Activated naive CD4-positive, alpha-beta T cell (primary cell): ENCODE results near the gene ATP6V1F.
A peak's percentile ranks its signal among the peaks of the same experiment; 100 is the strongest.

Experiments
- DNase-seq, 4 experiments: peaks; one replicate each; lab custom pipeline; 2025; lab: John Stamatoyannopoulos, UW

Gene ATP6V1F

DNA sequence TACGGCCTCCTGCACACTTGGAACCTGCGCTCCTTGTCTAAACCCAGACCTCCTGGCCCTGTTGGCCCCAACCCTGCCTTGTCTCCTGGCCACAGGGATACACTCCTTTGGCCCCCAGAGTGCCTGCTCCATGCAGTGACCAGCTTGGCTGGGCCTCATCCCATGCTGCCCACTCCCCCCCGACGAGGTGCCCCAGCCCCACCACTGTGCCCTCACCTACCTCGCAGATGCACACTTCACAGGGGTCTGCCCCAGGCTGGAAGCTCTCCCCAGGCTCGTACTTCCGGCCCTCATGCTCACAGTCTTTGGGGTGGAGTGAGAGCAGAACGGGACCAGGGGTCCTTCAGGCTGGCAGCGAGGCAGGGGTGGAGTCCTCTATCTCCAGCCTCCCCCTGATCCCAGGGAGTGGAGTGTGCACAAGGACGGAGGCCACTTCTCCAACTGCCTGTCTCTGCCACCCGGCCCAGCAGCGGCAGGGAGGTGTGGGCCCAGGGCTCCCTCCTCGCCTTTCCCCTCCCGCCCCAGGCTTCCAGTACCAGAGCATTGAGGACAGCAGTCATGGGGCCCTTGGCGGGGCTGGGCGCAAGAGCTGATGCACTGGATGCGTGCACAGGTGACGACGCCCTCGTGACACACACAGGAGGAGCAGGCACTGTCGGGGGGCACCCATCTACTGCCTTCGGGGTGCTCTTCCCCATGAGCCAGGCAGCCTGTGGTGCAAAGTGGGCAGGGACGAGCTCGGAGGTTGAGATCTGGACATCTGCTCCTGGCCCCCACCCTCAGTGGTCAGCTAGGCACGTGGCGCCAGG, 22.1 kb downstream of the ATP6V1F start:
- DNase-seq, result no peak

DNA sequence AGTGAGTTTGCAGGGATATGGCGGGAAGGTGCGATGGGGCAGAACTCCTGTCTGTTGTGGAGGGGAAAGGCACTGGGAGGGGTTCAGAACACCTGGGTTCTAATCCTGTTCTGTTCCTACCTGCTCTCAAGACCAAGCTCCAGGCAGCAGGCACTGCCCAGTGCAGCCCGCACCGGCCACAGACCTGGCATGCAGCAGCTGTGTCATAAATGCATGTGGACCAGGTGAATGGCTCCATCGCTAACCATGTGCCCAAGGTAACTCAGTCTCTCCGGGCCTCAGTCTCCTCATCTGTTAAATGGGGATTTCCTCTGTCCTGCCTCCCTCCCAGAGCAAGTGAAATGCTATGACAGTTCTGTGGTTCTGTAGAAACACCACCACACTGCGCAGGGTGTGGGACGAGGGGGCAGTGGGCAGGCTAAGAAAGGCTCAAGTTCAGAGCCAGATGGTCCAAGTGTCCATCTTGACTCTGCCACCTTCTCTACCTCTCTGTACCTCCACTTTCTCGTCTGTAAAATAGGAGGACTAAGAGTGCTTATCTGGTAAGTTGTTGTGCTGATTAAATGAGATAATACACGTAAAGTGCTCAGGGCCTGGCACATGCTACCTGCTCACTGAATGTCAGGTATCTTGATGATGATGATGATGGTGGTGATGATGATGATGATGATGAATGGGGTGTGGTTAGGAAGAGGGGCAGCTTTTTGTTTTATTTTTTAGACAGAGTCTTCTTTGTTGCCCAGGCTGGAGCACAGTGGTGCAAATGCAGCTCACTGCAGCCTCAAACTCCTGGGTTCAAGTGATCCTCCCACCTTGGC, 22.9 kb downstream of the ATP6V1F start:
- DNase-seq, result no peak

DNA sequence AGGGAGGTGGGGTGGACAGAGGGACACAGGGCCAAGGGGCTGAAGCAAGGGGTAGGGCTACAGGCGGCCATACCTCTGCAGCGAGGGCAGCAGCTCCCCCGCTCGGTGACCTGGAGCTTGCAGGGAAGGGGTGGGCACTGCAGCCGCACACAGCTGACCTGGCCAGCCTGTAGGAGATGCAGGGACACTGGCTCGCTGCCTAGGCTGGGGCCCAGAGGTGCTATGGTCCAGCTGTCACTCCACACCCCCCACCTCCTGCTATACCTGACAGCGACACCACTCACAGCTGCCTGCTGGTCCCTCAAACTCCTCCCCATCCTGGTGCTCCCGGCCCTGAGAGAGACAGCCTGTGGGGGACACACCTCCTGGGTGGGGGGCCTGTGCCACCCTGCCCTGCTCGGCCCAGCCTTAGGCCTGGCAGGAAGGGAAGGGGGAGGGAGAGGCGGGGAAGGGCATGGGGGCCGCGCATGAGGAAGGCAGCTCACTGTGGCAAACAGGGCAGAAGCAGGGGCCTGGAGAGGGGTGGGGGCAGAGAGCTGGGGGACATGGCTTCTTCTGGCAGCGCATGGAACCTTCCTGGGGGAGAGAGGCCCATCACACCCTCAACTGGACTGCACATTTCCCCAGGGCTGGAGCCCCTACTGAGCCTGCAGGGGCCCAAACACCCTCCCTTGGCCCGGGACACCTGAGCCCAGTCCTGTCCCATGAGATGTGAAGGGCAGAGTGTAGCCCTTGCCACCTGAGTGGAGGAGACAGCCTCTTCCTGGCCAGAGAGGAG, 23.9 kb downstream of the ATP6V1F start:
- DNase-seq, result no peak

DNA sequence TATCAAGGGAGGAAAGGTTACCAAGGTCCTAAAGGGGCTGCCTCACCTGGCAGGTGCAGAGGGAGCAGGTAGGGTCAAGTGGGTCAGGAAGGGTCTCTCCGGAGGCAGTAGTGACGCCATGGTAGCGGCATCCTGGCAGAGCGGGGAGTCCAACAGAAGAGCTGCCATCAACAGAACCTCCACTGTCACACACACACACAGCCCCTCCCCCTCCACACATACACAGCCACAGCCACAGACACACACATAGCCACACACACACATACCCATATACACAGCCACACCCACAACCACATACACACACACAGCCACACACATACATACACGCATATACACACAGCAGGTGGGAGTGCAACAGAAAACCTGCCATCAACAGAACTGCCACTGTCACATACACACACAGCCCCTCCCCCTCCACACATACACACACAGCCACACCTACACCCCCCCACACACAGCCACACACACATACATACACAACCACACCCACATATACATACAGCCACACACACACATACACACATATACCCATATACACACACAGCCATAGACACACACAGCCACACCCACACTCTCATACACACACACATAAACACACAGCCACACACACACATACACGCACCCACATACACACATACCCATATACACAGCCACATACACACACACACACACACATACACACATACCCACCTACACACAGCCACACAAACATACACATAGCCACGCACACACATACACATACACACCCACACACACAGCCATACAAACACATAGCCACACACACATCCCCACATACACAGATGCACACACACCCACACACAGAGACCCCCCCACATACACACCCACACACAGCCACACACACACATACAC, 24.7 kb downstream of the ATP6V1F start:
- no peak for DNase-seq

DNA sequence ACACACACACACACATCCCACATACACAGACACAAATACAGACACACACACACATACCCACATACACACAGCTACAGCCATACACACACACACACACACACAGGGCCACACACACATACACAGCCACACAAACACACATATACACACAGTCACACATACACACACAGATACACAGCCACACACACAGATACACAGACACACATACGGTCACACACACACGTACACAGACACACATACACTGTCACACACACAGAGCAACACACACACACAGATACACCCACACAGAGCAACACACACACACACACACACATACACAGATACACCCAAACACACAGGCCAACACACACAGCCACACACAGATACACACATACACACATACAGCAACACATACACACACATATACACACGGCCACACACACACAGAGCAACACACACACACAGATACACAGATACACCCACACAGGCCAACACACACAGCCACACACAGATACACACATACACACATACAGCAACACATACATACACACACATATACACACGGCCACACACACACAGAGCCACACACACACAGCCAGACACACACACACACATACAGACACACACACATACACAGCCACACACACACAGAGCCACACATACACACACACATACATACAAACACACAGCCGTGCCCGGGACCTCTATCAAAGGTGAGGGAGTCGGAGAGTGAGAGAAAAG, 25.5 kb downstream of the ATP6V1F start:
- DNase-seq, result no peak

DNA sequence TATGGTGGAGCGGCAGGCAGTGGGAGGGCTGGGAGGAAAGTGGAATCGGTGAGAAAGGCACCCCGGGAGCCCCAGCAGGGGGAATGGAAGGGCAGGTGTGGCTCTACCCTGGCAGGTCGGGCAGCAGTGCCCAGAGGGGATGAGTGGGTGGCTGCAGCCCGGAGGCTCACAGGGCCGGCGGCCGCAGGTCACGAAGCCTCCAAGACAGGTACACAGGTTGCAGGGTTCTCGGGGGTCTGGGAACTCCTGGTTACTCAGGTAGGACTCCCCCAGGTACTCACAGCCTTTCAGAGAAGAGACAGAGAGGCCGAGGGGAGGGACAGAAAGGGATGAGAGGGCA, 26.1 kb downstream of the ATP6V1F start:
- DNase-seq, result no peak

DNA sequence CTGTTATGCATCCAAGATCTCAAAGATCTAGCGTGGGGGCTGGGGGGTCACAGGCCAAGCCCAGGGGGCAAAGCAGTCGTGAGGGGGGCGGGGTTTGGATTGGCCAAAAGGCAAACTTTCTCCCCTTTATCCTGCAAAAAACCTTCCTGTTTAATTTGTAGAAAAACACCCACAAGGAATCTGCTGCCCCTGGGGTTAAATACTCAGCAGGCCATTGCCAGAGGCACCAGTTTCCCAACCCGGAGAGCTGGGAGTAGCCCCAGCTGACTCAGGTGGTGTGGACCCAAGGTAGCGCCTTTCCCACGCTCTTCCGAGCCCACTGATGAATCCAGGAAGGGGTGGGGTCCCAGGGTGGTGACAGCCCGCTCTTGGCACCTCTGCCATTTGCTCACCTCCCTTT, 26.5 kb downstream of the ATP6V1F start:
- DNase-seq, result no peak

DNA sequence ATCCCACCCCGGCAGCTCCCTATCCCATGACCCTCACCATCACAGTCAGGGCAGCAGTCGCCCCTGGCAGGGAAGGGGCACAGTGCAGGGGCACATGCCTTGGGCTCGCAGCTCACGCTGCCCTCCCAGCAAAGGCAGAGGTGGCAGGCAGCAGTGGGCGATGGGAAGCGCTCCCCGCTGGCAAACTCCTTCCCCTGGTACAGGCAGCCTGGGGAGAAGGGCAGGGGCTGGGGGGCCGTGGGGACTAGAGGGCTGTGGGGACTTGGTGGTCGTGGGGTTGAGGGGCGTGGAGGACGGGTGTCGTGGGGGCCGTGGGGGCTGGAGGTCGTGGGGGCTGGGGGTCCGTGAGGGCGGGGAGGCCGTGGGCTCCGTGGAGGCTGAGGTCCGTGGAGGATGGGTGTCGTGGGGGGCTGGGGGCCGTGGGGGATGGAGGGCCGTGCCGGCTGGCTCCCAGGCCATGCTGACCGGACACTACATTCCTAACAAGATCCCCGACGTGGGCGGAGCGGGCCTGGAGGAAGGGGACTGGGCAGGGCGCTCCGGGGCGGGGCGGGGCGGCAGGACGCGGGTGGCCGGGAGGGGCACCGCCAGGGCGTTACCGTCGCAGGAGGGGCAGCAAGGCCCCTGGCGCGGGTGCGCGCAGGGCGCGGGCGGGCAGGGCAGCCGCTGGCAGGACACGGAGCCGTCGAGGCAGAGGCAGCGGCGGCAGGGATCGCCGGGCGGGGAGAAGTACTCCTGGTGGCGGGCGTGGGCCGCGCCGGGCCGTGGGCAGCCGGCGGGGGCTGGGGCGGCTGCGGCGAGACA, 27.9 kb downstream of the ATP6V1F start:
- no peak for DNase-seq

DNA sequence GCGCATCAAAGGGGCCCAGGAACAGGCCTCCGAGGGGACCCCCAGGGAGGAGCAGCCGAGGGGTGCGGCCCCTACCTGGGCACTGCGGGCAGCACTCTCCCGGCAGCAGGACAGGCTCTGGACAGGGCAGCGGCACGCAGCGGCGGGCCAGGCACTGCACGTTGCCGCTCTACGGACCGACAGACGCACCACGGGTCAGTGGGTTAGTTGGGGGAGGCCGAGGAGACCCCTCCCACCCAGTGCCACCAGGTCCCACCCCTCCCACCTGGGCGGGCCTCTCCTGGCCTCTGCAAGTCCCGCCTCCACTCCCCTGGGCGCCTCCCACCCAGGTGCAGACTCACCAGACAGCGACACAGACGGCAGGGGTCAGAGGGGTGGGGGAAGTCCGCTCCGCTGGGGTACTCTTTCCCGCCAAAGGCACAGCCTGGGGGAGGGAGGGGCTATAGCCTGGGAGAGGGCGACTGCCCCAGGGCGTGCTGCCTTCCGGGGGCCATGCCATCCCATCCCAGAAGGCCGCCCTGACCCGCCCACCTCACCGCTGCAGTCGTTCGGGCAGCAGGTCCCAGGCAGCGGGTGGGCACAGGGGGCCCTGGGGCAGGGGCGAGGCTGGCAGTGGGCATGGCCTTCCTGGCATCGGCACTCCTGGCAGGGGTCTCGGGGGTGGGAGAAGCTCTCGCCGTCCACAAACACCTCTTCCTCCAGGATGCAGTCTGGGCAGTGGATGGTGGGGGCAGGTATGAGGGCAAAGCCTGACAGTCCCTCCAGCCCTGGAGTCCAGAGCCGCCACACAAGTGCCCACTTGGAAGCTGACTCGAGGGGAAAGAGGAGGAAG, 28.7 kb downstream of the ATP6V1F start:
- DNase-seq, result peak in 1 of 4 experiments; percentile 6

DNA sequence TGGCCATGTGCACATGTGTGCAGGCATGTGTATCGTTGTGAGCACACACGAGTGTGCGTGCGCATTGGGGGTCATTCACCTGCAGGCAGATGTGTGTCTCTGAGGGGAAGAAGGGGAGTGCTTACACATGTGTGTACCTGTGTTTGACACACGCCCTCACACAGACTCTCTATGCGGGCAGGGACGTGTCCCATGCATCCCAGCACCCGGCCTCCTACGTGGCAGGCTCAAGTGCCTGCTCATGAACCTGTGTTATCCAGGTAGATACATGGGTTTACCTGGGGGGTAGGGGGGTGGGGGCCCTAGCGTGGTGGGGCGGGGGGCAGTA, 29.2 kb downstream of the ATP6V1F start:
- no peak for DNase-seq

DNA sequence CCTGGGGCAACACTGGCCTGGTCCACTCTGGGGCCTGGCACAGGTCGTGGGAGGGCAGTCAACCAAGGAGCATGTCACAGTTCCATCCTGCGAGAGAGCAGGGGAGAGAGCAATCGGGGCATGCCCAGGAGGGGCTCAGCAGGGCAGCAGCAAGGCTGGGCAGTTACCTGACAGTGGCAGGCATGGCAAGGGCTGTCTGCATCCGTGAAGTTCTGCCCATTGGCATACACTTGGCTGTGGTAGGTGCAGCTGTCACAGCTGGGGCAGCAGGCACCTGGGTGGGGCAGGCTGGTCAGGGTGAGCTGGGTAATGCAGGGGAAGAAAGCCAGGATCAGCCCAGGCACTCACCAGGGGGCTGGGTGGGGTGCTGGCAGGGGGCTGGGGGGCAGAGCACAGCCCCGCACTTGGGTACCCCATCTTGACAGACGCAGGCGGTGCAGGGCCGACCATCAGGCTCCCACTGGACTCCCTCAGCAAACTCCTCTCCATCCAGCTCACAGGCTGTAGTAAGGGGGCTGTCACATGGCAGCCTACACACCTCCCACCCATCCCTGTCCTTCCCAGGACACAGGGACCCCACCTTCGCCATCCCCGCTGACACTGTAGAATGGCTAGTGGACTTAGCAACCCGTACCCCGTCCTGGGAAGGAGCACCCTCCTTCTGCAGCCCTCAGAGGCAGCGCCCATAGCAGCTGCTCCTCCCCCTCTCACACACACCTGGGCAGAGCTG, 30.0 kb downstream of the ATP6V1F start:
- no peak for DNase-seq

DNA sequence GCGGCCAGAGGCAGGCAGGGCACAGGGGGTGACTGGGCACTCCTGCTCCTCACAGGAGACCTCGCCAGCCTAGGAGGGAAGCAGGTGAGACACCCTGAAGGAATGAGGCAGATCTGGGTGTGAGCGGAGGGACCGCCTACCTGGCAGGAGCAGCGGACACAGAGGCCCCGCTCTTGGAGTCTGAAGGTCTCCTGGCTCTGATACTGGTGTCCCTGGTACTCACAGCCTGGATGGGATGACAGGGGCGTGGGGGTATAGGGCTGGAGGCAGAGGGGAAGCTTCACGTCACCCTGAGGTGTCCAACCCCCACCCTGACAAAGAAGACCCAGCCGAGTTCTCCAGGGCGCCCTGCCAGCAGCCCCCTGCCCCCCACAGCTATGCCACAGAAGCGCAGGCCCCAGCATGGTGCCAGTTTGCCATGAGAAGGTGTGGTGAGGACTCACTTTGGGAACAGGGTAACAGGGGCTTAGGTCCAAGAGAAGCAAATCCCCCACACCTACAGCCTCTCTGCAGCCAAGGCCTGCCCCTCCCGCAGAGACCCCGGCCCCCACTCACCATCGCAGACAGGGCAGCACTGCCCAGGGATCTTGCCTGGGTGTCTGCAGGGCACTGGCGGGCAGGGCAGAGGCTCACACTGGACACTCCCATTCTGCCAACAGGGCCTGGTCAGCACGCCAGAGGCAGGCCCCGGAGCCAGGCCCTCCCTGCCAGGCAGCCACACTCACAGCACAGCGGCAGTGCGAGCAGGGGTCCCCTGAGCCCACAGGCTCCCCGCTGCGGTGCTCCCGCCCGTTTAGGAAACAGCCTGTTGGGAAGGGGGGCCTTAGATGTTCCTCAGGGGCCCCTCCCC, 30.8 kb downstream of the ATP6V1F start:
- no peak for DNase-seq

DNA sequence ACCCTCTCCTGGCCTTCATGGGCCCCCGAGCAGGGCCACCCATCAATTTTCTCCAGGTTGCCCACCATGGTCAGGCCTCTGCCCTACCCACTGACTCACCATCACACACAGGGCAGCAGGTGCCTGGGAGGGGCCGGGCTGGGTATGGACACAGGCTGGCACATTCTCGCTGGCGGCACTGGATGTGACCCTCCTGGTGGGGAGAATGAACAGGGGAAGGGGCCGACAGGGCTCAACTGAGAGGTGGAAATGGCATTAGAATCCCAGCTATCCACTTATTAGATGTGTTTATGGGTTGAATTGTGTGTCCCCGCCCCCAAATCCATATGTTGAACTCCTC, 31.4 kb downstream of the ATP6V1F start:
- DNase-seq, result no peak

DNA sequence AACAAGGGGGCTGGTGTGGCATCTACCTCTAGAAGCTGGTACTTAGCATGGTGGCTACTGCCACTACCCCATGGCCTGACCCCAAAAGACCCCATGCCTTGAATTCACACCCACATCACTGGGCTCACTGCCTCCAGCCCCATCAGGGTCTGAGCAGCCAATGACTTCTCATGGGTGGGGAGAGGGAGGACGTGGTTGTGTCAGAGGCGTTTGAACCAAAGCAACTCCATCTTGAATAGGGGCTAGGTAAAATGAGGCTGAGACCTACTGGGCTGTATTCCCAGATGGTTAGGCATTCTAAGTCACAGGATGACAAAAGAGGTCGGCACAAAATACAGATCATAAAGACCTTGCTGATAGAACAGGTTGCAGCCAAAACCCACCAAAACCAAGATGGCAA, 32.7 kb downstream of the ATP6V1F start:
- no peak for DNase-seq

DNA sequence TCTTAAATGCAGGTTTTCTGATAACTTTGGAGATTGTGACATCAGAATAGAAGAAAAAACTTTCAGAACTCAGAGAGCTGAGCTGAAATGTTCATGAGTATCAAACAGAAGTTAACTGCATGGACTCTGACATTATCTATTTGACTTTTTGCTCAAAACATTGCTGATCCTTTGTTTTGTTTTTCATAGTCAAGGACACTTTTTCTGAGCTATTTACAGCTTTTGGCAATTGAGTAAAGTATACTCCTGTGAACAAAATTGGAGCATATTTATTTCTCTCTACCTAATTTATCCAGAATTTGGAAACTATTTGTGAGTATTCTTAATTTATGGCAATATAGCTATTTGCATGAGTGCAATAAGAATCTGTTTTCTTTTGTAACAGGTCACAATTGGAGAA, 36.7 kb downstream of the ATP6V1F start:
- no peak for DNase-seq

DNA sequence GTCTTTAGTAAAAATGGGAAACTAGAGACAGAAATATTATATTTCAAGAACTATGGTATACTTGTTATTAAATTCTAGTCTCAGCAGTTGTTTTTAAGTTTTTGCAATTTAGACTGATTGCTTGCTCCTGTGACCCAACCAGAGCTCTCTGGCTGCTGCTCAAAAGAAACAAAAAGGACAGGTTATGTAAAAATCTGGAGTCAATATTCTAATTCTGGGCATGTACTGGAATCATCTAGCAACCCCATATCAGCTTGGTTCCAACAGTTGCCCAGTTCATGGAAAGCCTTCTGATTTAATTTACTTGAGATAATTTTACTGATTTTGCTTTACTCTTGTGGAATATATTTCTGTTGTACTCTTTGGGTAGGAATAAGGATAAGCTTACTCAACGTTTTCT, 37.6 kb downstream of the ATP6V1F start:
- no peak for DNase-seq

DNA sequence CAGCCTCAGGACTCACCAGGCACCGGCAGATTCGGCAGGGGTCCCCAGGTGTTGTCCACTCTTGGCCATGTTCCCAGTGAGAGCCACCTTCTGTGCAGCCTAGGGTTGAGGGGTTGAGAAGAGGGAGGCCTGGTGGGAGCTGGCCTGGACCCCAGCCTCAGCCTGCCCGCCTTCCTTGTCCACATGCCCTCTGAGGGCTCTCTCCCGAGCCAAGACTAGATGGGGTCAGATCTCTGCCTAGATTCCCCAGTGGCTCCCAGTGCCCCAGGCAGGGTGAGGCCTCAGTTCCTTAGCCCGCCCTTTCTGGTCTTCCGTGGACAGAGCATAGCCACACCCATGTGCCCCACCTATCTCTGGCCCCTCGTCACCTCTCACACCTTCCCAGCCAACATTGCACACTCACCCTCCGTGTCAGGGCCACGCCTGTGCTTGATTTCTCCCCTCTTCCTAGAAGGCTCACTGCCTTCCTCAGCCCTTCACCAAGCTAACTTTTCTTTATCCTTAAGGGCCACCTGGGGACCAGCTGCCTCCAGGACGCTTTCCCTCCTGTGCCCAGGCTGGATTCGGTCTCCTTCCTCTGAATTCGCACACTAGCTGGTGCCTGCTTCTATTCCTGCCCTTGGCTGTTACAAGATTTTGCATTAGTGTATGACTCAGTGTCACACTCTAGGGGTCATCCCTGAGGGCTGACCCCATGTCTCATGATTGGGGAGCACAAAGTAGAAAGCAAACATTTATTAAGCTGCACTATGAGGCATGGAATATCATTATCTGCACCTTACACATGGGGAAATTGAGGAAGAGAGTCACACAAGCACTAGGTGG, 40.3 kb downstream of the ATP6V1F start:
- no peak for DNase-seq
